ENCODE data around the gene GCNA. TPM values are rescaled to one million over a fixed set of nuclear protein-coding genes. Genes with fewer than 3 reads are reported as not detected.
"Not testable (repeated sequence)": the region's sequence is repeated elsewhere in the genome, so short reads cannot be mapped to it uniquely, and the experiment has no call there.

GCNA gene
- total RNA-seq, 8 experiments from 2014 or later, result 0.98 to 4.5 (median 2.8) TPM

DNA sequence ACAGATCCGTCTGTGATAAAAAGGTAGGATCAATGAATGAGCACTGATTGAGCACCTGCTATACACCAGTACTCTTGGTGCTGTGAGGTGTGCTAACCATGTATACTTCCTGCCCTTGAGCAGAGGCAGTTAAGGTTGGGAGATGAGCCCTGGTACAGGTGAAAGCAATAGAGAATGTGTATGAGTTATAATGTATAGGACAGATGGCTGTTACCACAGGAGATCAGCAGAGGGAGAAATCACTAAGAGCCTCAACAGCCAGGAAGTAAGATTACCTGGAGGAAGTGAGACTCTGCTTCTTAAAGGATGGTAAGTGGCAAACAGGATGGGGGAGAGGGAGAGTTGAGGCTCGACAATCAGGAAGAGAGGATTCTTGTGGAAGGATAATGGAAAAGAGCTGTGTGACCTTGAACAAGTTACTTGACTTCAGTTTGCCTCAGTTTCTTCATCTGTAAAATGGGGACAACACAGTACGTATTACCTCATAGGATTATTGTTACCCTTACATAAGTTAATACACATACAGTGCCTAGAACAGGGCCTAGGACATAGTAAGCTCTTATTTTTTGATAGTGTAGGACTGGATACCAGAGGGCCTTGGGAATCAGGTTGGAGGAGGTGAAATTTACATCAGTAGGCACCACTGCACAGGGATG lies 31.0 kb downstream of the GCNA start:
- no peak for ATAC-seq (replicated peaks in 6 of 8)
- WGBS, 10 experiments, result 38 to 80% (median 72%) methylated on average over 1 to 2 of the region's 3 CpGs; no CpG with 5 or more reads in 7 of the 10 experiments
- no peaks in the 10 kb centered on the region for H3K4me1 ChIP-seq (replicated peaks in 1 of 2)
- H3K27ac ChIP-seq, result no peak overlapping the region
- H3K4me3 ChIP-seq, result no peak overlapping the region
- in situ Hi-C loops (cut with MboI; ENCODE audit: low pct_unique_long_range_greater_than_20kb in 2 of 9, low sequenced_read_pairs in 9 of 9, unreplicated experiment in 9 of 9), result no loop called here

DNA sequence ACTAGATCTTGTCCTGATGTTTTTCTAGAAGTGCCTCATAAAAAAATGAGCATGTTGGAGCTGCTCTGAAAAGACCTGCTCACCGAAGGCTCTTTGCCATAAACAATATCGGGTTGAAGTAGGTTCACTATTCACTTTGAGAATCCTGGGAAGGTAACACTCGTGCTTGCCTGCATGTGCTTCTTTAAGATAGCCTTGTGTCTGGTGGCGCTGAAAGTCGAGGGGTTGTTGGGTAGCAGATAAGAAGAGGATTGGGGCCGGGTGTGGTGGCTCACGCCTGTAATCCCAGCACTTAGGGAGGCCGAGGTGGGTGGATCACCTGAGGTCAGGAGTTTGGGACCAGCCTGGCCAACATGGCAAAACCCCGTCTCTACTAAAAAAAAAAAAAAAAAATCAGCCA lies 33.5 kb downstream of the GCNA start:
- H3K4me3 ChIP-seq; in situ Hi-C loops (cut with MboI; ENCODE audit: low pct_unique_long_range_greater_than_20kb in 2 of 9, low sequenced_read_pairs in 9 of 9, unreplicated experiment in 9 of 9); H3K4me1 ChIP-seq (replicated peaks in 1 of 2); ATAC-seq (replicated peaks in 6 of 8); H3K27ac ChIP-seq: not testable (repeated sequence)
- 47 to 100% (median 80%) methylated on average over 1 to 4 of the region's 9 CpGs; no CpG with 5 or more reads in 7 of the 10 experiments for WGBS, 10 experiments

- ATAC-seq (replicated peaks in 6 of 8), result no peak
- Histone ChIP-seq H3K4me3 (no peak overlapping the region), H3K27ac (no peak overlapping the region), H3K4me1 (replicated peaks in 1 of 2) (no peaks in the 10 kb centered on the region)
- in situ Hi-C loops (cut with MboI; ENCODE audit: low pct_unique_long_range_greater_than_20kb in 2 of 9, low sequenced_read_pairs in 9 of 9, unreplicated experiment in 9 of 9), result no loop called here
- WGBS, 10 experiments, result 40 to 80% (median 66%) methylated on average over 1 to 8 of the region's 8 CpGs; no CpG with 5 or more reads in 6 of the 10 experiments
These were observed 34.0 kb downstream of the GCNA start for GRCh38 chrX:71612256-71612655.

DNA sequence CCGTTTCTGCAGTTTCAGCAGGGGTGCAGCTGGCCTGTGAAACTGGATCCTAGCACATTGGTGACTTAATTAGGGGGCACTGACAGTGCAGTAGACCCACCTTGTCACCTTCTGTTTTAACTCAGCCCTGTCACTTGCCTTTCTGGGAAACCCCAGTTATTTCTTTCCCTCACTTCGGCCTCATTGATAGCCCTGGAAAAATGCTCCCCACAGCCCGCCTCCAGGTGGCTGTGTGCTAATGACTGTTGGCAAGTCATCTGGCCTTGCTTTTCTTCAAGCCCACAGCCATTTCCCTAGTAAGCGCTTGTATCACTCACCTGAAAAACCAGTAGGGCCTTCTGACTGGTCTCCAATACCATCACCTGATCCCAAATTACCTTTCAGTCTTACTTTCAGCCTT lies 36.8 kb downstream of the GCNA start:
- Histone ChIP-seq H3K4me3 (no peak overlapping the region), H3K27ac (no peak overlapping the region), H3K4me1 (replicated peaks in 1 of 2) (no peaks in the 10 kb centered on the region)
- in situ Hi-C loops (cut with MboI; ENCODE audit: low pct_unique_long_range_greater_than_20kb in 2 of 9, low sequenced_read_pairs in 9 of 9, unreplicated experiment in 9 of 9), result no loop called here
- 48 to 100% (median 65%) methylated on average over 1 to 4 of the region's 4 CpGs; no CpG with 5 or more reads in 6 of the 10 experiments for whole genome bisulfite sequencing, 10 experiments
- ATAC-seq (replicated peaks in 6 of 8), result no peak

DNA sequence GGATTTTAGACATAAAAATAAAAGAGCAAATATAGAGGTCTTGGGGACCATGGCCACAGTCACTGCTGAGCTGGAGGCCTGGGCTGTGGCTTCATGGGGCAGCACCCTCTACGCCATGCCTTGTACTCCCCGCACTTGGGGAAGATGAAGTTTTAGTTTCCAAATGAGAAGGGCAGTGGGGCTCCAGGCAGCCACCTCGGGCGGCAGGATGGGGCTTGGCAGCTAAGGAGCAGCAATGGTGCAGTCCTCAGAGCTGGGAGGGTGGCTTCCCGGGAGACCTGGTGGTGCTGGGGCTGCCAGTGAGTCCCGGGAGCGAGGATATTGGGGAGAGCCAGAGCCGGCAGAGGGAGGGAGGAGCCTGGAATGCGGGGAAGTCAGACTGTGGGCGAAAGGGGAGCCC lies 37.7 kb downstream of the GCNA start:
- H3K27ac ChIP-seq, result no peak overlapping the region
- 80% methylated on average over 2 of the region's 10 CpGs; no CpG with 5 or more reads in 9 of the 10 experiments for WGBS, 10 experiments
- in situ Hi-C loops (cut with MboI; ENCODE audit: low pct_unique_long_range_greater_than_20kb in 2 of 9, low sequenced_read_pairs in 9 of 9, unreplicated experiment in 9 of 9), result no loop called here
- no peaks in the 10 kb centered on the region for H3K4me1 ChIP-seq (replicated peaks in 1 of 2)
- H3K4me3 ChIP-seq, result no peak overlapping the region
- no peak for ATAC-seq (replicated peaks in 6 of 8)

- ATAC-seq (replicated peaks in 6 of 8), result no peak
- 75 to 95% methylated on average over 4 to 16 of the region's 43 CpGs; no CpG with 5 or more reads in 8 of the 10 experiments for WGBS, 10 experiments
- no peak overlapping the region for H3K27ac ChIP-seq
- H3K4me3 ChIP-seq, result no peak overlapping the region
- H3K4me1 ChIP-seq (replicated peaks in 1 of 2), result no peaks in the 10 kb centered on the region
- in situ Hi-C loops (cut with MboI; ENCODE audit: low pct_unique_long_range_greater_than_20kb in 2 of 9, low sequenced_read_pairs in 9 of 9, unreplicated experiment in 9 of 9), result no loop called here
These were observed 38.7 kb downstream of the GCNA start for GRCh38 chrX:71616672-71617529.

GRCh38 chrX:71617742-71618141 lies 39.5 kb downstream of the GCNA start:
- in situ Hi-C loops (cut with MboI; ENCODE audit: low pct_unique_long_range_greater_than_20kb in 2 of 9, low sequenced_read_pairs in 9 of 9, unreplicated experiment in 9 of 9), result no loop called here
- WGBS, 10 experiments, result 50% methylated on average over 2 of the region's 8 CpGs; no CpG with 5 or more reads in 9 of the 10 experiments
- no peak for ATAC-seq (replicated peaks in 6 of 8)

DNA sequence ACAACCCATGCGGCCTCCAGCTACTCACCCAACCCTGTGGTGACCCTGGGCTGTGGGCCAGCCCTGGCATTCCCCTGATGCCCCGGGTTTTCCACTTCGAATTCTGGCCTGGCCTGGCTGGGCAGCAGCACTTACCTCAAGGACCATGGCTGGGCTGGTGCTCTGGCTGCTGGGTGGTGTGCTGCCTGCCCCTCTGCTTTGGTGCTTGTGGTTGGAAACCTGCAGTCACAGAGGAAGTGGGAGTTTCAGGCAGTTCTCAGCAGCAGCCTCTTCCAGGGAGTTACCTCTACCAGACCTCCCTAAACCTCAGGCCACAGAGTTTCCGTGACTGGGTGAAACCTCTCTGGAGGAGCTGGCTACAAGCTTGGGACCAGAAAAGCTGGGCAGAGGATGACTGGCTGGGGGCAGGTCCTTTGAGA lies 40.1 kb downstream of the GCNA start, which contains the start of gene CXCR3:
CXCR3 (minus strand) TSS at position 209 of the 419 bp plus-strand sequence; CDS start at position 147, 62 bp downstream.
- WGBS, 10 experiments, result 40 to 100% (median 43%) methylated on average over 1 of the region's 4 CpGs; no CpG with 5 or more reads in 7 of the 10 experiments
- H3K27ac ChIP-seq, result no peak within 1 kb of the TSS
- no peak within 1 kb of the TSS for H3K4me3 ChIP-seq
- H3K4me1 ChIP-seq (replicated peaks in 1 of 2), result no peaks in the 10 kb centered on the region
- no peak for ATAC-seq (replicated peaks in 6 of 8)
- in situ Hi-C loops (cut with MboI; ENCODE audit: low pct_unique_long_range_greater_than_20kb in 2 of 9, low sequenced_read_pairs in 9 of 9, unreplicated experiment in 9 of 9), result no loop called here

More at GRCh38 chrX:71617742-71618141, 39.5 kb downstream of the GCNA start:
- no peak overlapping the region for H3K4me3 ChIP-seq
- no peaks in the 10 kb centered on the region for H3K4me1 ChIP-seq (replicated peaks in 1 of 2)
- no peak overlapping the region for H3K27ac ChIP-seq

- Histone ChIP-seq H3K4me3 (no peak overlapping the region), H3K4me1 (replicated peaks in 1 of 2) (no peaks in the 10 kb centered on the region), H3K27ac (no peak overlapping the region)
- in situ Hi-C loops (cut with MboI; ENCODE audit: low pct_unique_long_range_greater_than_20kb in 2 of 9, low sequenced_read_pairs in 9 of 9, unreplicated experiment in 9 of 9), result no loop called here
- no peak for ATAC-seq (replicated peaks in 6 of 8)
- WGBS, 10 experiments, result 14% methylated on average over 1 of the region's 3 CpGs; no CpG with 5 or more reads in 9 of the 10 experiments
These were observed 40.5 kb downstream of the GCNA start for GRCh38 chrX:71618787-71619186.

DNA sequence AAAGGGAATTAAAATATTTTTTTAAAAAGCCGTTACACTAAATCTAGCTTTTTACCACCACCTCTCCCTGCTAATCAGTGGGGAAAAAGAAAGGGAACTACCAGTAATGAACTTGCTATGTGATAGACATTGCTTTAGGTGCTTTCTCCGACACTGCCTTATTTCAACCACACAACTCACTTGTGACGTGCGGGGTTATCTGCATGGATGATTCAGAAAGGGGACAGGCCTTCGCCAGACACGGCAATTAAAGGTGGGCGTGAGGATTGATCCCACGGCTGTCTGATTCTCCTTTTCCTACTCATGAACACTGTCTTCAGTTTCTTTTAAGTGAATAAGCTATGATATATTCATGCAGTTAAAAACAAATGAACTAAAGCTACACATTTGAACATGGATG lies 41.0 kb downstream of the GCNA start:
- no peak for ATAC-seq (replicated peaks in 6 of 8)
- 26 to 84% (median 78%) methylated on average over 1 to 5 of the region's 8 CpGs; no CpG with 5 or more reads in 6 of the 10 experiments for WGBS, 10 experiments
- Histone ChIP-seq H3K4me1 (replicated peaks in 1 of 2) (no peaks in the 10 kb centered on the region), H3K4me3 (no peak overlapping the region), H3K27ac (no peak overlapping the region)
- in situ Hi-C loops (cut with MboI; ENCODE audit: low pct_unique_long_range_greater_than_20kb in 2 of 9, low sequenced_read_pairs in 9 of 9, unreplicated experiment in 9 of 9), result no loop called here

DNA sequence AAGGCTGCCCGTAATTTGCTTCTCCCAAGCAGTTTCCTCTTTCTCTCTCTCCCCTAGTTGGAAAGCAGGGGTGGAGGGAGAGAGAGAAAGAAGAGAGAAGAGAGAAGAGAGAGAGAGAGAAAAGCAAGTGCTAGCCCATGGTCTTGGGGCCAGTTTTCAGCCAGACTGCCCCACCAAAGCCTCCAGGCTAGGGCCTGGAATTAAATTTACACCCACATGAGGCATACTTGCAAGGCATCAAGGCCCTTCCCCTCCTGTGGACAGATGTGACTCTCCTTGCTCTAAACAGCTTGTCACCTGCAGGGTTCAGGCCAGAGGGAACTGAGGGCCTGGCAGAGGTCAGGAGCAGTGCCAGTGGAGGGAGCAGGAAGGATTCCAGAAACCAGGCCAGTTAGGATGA lies 41.7 kb downstream of the GCNA start:
- Histone ChIP-seq H3K4me1 (replicated peaks in 1 of 2) (no peaks in the 10 kb centered on the region), H3K4me3 (no peak overlapping the region), H3K27ac (no peak overlapping the region)
- peak in 3 of 8 experiments; percentile 44 to 51 (median 45) for ATAC-seq (replicated peaks in 6 of 8)
- WGBS, 10 experiments, result 0 to 50% methylated on average over 1 of the region's 1 CpG; no CpG with 5 or more reads in 8 of the 10 experiments
- in situ Hi-C loops (cut with MboI; ENCODE audit: low pct_unique_long_range_greater_than_20kb in 2 of 9, low sequenced_read_pairs in 9 of 9, unreplicated experiment in 9 of 9), result no loop called here

DNA sequence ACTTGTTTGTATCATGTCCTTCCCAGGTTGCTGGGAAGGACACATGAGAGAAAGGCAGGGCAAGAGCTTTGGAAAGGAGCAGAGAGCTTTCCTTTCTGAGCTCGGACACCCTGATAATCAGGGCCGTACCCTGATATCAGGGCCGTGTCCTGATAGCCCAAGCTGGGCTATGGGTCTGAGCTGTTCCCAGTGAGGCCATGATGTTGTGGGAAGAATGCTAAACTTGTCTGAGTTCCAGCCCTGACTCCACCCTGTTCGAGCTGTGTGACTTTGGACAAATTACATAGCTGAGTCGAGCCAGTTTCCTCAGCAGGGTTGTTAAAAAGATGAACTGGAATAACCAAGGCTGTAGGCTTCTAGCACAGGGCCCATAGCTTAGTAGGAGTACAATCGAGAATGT lies 43.4 kb downstream of the GCNA start:
- WGBS, 10 experiments, result 57 to 80% methylated on average over 2 to 5 of the region's 6 CpGs; no CpG with 5 or more reads in 8 of the 10 experiments
- no peak overlapping the region for H3K27ac ChIP-seq
- H3K4me1 ChIP-seq (replicated peaks in 1 of 2), result no peaks in the 10 kb centered on the region
- no peak overlapping the region for H3K4me3 ChIP-seq
- ATAC-seq (replicated peaks in 6 of 8), result peak in 2 of 8 experiments; percentile 39 to 57
- in situ Hi-C loops (cut with MboI; ENCODE audit: low pct_unique_long_range_greater_than_20kb in 2 of 9, low sequenced_read_pairs in 9 of 9, unreplicated experiment in 9 of 9), result no loop called here

DNA sequence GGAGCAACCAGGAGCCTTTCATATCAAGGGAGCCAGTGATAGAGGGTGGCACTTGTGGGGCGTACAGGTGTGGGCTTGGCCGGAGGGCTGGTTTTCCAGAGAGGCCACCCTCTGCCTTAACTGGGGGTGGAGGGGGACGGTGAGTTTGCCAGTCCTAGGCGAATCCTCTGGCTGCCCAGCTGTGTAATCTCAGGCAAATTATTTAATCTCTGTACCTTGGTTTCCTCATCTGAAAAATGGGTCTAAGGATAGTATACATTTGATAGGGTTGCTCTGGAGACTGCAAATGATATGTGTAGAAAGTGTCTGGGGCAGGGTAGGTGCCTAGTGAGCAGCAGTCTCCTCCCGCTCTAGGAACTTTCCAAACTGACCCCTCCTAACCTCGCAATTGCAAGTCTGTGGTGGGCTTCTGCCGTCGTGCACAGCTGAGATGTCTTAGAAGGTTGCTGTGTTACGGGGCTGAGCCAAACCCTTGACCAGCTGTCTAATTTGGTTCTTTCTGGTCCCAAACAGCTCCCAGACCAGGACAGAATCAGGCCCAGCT lies 43.9 kb downstream of the GCNA start:
- Histone ChIP-seq H3K4me1 (replicated peaks in 1 of 2) (no peaks in the 10 kb centered on the region), H3K4me3 (no peak overlapping the region), H3K27ac (no peak overlapping the region)
- no peak for ATAC-seq (replicated peaks in 6 of 8)
- WGBS, 10 experiments, result 56 to 60% methylated on average over 1 to 7 of the region's 9 CpGs; no CpG with 5 or more reads in 8 of the 10 experiments
- in situ Hi-C loops (cut with MboI; ENCODE audit: low pct_unique_long_range_greater_than_20kb in 2 of 9, low sequenced_read_pairs in 9 of 9, unreplicated experiment in 9 of 9), result no loop called here
